Stimulated activated CD4-positive, alpha-beta T cell treated with anti-CD3 and anti-CD28 coated beads, Interleukin-2, amount 100 ng/mL, for 48 hours (primary cell): ENCODE results near the gene TNRC6C.

Experiments
- DNase-seq, 2 donors: peaks; one replicate each; pipeline ENCODE4 v3.0.0-alpha.2; 2020

Gene TNRC6C, protein sequence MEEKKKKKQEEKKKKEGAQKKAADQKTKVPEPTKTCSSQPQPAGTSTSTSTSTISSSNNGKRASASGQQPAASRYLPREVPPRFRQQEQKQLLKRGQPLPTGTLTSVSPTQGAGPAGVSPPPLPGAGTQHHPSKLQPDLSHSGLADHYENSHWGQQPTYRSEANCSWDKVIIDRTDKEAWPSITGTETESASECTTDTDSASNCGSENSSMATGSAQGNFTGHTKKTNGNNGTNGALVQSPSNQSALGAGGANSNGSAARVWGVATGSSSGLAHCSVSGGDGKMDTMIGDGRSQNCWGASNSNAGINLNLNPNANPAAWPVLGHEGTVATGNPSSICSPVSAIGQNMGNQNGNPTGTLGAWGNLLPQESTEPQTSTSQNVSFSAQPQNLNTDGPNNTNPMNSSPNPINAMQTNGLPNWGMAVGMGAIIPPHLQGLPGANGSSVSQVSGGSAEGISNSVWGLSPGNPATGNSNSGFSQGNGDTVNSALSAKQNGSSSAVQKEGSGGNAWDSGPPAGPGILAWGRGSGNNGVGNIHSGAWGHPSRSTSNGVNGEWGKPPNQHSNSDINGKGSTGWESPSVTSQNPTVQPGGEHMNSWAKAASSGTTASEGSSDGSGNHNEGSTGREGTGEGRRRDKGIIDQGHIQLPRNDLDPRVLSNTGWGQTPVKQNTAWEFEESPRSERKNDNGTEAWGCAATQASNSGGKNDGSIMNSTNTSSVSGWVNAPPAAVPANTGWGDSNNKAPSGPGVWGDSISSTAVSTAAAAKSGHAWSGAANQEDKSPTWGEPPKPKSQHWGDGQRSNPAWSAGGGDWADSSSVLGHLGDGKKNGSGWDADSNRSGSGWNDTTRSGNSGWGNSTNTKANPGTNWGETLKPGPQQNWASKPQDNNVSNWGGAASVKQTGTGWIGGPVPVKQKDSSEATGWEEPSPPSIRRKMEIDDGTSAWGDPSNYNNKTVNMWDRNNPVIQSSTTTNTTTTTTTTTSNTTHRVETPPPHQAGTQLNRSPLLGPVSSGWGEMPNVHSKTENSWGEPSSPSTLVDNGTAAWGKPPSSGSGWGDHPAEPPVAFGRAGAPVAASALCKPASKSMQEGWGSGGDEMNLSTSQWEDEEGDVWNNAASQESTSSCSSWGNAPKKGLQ (N-terminal part only)

GRCh38 chr17:77957857-77958715 lies at the start of gene TNRC6C:
TNRC6C (plus strand) TSS chr17:77958703; CDS start chr17:78004207, 45,504 bp downstream.
- DNase-seq = peak; percentile 98 to 99

- no peak for DNase-seq
These were observed 49.3 kb upstream of the TNRC6C start for GRCh38 chr17:77909236-77909635.

DNA sequence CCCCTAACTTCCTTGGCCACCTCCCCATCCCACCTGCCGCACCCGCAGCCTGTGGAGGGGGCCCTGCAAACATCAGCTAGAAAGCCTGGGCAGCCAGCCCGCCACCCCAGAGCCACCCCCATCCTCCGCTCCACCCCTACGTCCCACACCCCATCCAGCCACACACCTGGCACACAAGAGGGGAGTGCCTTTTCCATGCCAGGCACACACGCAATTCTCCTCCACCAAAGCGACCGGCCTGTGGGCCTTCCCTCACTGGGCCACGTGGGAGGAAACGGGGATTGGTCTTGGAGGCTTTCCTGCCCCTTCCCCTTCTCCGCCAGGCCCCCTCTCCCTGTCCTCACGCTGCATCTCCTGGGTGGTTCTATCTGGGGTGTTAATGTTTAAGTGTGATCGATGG lies 48.7 kb upstream of the TNRC6C start:
- DNase-seq = no peak

GRCh38 chr17:77914385-77915254 lies 43.9 kb upstream of the TNRC6C start:
- no peak for DNase-seq

DNA sequence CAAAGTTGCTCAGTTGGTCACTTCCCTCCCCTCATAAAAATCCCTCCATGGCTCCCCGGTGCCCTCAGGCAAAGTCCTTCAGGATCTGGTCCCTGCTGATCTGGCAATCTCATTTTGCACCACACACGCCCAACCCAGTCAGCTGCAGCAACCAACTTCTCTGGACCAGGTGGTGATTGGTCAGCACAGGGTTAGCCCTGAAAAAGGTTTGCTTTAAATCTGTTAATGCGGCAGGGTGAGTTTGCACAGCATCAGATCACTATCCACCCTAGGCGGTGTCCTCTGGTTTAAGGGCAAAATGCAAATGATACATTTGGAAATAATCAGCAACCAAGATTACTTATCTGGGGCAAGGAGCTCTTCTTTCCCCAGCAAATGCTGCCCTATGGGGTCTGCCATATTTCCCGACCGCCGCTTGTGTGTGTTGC lies 42.9 kb upstream of the TNRC6C start:
- no peak for DNase-seq

GRCh38 chr17:77916264-77916663 lies 42.2 kb upstream of the TNRC6C start:
- no peak for DNase-seq

- DNase-seq = no peak
These were observed 41.6 kb upstream of the TNRC6C start for GRCh38 chr17:77916703-77917481.

DNA sequence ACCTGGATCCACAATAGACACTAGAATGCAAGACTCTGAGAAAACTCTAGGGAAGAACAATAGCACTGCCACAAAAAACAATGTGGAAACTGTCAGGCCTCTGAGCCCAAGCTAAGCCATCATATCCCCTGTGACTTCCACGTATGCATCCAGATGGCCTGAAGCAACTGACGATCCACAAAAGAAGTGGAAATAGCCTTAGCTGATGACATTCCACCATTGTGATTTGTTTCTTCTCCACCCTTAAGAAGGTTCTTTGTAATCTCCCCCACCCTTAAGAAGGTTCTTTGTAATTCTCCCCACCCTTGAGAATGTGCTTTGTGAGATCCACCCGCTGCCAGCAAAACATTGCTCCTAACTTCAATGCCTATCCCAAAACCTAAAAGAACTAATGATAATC lies 39.2 kb upstream of the TNRC6C start:
- DNase-seq = no peak

GRCh38 chr17:77923135-77923534 lies 35.4 kb upstream of the TNRC6C start:
- DNase-seq = no peak

DNA sequence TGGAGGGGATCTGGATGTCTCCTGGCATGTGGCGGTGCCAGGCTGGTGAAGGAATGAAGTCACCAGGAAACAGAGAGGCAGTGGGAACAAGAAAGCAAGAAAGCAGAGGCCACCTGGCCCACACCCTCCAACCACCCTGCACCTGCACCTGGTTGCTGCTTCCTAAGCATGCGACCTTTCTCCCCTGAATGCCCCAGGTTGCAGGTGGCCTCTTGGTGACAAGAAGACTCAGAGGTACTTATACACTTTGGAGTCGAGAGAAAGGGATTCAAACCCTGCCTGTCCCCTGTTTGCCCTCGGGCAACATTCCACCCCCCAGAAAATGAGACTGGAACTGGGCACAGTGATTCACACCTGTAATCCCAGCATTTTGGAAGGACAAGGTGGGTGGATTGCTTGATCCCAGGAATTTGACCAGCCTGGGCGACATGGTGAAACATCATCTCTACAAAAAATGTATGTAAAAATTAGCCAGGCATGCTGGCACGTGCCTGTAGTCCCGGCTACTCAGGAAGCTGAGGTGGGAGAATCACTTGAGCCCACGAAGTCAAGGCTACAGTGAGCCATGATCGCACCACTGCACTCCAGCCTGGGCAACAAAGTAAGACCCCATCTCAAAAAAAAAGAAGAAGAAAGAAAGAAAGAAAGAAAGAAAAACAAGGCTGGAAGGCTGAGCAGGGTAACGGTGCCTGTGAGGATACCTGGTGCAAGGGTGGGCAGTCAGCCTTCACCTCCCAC lies 34.6 kb upstream of the TNRC6C start:
- DNase-seq = no peak

- no peak for DNase-seq
These were observed 33.7 kb upstream of the TNRC6C start for GRCh38 chr17:77924757-77925336.

DNA sequence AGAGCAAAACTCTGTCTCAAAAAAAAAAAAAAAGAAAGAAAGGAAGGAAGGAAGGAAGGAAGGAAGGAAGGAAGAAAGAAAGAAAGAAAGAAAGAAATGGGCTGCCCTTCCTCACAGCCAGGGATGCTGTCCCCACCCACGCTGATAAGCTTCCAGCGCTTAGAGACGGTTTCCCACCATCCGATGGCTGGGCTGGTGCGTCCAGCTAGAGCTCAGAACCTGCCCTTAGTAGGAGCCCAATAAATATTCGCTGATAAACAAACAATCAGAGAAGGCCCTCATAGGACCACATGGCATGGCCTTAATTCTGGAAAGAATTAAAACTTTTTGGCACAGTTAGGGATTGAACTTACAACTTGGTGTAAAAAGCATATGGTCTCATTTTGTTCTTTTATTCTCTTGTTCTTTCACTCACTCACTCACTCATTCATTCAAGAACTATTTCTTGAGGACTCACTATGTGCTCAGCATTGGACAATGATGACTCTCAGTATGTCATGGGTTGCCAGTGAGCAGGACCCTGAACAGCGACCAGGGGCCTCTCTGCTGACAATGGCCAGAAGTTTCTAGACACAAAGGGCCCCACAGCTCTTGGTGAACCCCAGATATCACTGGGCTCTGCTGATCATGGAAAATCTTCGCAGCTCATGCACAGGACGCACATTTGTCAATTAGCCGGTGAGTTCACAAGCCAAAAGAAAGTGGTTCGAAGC lies 32.5 kb upstream of the TNRC6C start:
- no peak for DNase-seq

DNA sequence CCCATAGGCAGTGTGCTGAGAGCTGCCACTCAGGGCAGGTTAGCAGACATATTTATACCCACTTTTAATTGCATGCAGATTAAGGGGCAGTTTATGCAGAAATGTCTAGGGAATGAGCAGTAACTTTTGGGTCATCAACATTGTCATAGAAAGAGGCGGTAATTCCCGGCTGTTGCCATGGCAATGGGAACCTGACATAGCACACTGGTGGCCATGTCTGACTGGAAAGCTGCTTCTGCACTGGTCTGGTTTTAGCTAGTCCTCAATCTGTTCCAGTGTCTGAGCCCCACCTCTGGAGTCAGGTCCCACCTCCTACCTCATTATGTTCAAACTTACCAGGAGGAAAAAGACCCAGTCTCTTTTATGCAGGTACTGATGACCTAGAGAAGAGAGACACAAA lies 31.5 kb upstream of the TNRC6C start:
- no peak for DNase-seq

DNA sequence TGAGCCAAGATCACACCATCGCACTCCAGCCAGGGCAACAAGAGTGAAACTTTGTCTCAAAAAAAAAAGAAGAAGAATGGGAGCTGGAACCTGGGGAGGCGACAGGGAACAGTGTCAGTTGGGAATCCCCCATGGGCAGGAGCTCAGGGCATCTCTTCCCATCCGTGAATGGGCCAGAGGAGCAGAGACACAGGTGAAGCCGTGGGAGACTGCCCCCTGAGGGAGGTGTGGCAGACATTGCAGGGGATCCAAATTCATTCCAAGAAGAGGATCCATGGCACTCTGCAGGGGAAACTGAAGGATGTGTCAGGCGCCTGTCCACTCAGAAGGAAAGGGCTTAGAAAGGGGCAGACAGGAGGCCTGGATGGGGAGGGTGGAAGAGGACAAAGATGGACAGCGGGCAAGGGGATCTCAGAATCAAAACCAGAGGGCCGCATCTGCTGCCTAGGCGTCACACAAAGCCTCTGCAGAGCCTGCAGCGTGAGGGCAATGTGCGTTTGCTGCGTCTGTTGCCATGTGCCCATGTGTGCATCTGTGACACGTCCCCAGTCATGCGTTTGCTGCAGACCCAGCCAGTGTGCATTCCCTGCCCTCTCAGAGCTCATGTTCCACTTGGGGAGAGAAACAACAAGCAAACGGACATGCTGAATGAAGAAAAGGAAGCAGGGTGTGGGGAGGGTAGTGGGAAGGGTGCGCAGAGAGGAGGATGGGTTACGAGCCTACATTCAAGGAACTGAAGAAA lies 30.6 kb upstream of the TNRC6C start:
- no peak for DNase-seq

DNA sequence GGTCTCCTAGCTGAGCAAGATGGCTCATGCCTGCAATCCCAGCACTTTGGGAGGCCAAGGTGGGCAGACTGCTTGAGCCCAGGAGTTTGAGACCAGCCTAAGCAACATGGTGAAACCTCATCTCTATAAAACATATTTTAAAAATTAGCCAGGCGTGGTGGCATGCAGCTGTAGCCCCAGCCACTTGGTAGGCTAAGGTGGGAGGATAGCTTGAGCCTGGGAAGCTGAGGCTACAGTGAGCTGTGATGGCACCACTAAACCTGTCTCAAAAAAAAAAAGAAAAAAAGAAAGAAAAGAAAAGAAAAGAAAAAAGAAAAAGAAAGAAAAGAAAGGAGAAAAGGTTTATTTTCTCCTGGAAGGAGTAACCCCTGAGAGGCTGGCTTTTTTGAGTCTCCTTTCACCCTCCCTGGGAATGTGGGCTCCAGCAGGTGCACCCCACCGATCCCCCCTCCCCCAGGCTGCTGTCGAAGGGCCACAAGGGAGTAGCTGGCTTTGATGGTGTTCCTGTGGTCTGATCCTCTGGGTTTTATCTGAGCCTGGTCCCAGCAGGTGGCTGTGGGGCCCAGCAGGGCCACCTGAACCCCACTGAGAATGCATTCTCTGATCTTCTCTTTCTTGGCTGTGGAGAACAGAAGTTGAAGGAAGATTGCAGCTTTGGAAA lies 29.9 kb upstream of the TNRC6C start:
- DNase-seq = no peak

GRCh38 chr17:77929180-77929564 lies 29.3 kb upstream of the TNRC6C start:
- DNase-seq = no peak

DNA sequence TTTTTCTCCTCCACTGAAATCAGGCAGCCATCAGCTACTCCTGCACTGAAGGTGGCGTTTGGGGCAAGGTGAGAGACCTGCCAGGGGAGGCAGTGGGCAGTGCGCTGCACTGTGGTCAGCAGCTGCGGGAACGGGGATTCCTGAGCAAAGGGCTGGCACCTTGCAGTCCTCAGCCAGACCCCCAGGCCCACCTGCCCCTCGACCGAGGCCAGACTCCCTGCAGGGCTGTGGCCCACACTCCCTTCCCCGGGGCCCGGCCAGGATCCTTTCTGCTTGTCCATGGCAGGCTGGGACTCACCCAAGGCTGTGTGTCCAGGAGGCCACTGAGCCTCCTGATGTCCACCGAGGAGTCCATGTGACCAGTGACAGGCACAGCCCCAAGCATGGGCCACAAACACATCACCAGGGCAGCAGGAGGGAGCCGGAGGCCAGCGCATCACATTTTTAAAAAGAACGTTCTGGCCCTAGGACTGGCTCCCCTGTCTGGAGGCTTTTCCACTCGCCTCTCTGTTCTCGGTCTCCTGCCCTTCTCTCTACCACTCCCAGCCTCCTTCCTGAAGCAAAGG lies 28.5 kb upstream of the TNRC6C start:
- DNase-seq = no peak
